COLO668 (cell line): ENCODE measurements around the gene RASSF8.

Experiments used
- DNase-seq: peaks from one replicate; lab custom pipeline; 2025; ENCODE audit not compliant: unreplicated experiment; lab: John Stamatoyannopoulos, UW

RASSF8 gene

DNA sequence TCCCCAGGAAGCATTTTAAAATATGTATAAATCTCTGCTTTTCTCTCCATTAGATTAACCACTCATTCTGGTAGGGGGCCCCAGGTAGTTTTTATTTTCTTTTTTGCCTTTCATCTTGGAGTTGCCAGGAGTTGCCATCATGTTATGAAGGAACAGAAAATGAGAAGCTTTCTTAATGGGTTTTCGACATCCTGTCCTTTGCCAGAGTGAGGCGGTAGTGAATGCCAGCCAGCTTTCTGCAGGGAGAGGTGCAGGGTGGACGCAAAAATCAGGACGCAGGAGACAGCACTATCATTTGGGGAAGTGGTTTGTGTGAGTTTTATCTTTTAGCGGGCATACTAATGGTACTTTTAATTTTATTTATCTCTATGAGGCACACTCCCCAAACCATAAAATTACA is 1.7 kb downstream of the RASSF8 start:
- no peak for DNase-seq

DNA sequence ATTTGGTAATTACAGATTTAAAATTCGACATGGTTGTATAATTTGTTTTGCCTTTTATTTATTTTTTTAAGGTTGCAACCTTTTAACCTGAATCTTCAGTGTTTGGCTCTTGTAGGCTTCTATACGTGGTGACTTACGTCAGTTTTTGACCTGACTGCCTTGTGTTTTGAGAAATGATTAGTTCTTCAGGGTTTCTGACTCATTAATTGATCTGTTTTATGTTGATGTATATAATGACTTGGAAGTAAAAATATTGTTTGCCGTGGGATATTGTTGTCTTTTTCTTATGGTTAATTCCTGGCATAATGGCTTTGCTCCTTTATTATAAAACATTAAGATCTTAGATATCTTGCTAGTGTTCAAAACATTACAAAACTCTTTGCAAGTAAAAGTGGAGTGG is 2.5 kb downstream of the RASSF8 start:
- DNase-seq = no peak

DNA sequence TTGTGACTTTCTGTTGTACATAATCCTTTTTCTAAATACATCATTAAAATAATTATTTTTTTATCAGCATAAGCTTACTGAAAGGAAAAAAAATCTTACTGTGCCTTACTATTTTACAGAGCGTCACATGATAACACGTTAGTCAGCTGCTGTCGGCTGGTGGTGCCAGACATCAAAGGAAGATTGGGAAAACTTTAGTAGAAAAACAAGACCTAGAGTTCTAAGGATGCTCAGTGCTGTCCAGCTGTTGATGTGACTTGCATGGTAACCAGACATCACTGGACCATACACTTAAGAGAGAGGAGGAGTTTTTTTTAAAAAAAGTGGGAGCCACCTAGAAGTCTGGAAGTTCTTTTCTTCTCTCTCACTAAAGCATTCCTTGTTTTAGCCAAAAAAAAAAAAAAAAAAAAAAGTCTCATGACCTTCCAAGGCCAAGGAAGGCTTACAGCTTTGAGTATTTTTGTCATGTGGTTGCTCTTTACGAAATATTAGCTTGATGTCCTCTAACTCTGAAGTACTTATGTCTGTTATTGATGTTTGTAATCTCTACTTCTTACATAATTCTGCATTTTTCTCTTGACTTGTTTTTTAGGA is 4.5 kb downstream of the RASSF8 start:
- DNase-seq = no peak

DNA sequence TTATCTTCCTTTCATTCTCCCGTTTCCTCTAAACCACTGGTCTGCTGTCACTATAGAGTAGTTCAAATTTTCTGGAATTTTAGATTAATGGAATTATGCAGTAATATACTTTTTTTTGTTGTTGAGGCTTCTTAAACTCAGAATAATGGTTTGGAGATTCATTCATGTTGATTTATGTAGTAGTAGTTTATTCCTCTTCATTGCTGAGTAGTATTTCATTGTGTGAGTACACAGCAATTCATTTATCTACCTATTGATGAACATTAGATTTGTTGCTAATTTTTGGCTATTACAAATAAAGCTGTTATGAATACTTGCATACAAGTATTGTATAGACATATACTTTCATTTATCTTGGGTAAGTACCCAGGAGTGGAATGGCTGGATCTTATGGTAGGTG is 7.2 kb downstream of the RASSF8 start:
- DNase-seq = no peak

DNA sequence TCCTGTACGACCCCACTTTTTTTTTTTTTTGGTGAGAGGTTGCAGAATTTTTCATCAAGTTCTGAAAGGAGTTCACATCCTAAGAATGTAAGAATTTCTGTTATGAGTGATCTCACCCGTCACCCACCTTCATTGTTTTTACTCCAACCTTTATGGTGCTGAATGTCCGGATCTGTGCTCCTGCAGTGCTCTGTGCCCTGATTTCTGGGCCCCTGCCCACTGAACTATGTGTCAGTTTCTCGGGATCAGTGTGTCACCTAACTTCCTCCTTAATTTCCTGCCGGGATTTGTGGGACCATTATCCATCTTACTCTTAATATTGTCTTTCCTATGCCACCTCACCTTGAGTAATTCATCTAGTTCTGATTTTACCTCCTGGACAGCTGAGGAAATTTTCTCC is 11.6 kb downstream of the RASSF8 start:
- no peak for DNase-seq

DNA sequence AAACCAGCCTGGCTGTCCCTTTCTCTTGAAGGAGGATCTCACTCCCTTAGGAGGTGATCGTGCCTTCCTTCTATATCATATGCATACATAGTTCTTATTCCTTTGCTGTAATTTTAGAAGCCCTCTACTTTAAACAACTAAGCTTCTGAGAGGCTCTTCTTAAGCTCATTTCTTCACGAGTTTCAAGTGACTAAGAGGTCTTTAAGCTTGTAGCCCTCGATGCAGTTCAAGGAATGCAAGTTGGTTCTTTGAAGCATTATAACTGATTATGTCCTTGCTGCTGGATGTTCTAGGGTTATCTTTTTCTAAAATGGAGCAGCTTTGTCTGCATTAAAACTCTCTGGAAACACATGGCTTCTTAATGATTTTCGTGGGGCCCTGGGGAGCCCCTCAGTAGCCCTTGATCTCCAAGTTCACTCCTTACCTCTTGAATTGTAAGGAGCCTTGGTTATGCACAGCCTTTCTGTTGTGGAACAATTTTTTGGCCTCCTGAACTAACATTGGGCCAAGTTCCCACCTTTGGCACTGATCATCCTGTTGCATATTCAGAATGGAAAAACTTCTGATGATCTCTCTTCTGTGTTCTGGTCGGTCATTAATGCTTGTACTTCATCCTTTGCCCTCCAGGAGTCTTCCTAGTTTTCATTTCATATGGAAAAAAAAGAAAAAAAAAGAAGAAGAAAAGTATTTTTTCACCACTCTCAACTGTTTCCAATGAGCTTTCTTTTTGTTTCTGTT is 12.6 kb downstream of the RASSF8 start:
- no peak for DNase-seq

DNA sequence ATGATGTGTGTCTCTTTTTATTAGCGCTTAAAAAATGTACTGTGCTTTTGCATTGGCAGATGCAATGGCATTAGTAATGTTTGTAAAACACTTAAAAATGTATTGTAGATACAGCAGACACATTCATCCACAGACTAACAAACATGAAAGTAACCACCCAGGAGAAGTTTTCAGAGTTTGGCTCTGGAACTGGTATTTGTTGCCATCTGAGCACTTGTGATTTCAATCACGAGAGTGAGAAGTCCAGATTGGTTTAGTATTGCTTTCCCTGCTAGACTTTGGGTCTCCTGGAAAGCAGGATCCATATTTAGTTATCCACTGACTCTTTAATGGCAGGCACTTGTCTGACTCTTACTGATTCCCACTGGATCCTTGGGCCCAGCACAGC is 13.2 kb downstream of the RASSF8 start:
- DNase-seq = no peak

DNA sequence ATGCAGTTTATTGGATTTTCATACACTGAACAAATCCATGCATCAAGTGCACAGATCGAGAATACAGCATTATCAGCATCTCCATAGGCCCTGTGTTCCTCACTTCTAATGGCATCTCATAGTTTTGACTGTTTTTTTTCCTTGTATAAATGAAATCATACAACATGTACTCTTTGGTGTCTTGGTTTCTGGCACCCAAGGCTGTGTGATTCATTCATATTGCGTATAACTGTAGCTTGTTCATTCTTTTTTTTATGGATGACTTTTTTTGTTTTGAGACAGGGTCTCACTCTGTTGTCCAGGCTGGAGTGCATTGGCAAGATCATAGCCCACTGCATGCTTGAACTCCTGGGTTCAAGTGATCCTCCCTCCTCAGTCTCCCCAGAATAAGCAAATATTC is 14.3 kb downstream of the RASSF8 start:
- DNase-seq = no peak

DNA sequence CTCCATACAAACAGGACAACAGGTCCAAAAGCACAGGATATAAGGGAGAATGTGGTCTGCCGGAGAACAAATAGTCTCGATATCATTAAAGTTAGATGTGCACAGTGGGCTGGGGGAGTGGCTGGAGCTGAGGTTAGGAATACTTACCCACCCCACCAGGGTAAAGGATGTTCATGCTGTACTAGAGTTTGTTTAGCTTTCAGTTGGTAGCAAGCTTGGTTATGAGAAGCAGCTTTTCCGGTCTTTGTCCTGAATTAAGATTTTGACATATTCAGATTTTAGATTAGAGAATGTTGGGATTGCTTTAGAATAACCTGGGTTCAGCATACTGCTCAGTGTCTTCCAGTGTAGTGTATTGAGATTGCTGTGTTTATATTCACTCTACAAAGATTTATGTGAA is 16.7 kb downstream of the RASSF8 start:
- DNase-seq = no peak

DNA sequence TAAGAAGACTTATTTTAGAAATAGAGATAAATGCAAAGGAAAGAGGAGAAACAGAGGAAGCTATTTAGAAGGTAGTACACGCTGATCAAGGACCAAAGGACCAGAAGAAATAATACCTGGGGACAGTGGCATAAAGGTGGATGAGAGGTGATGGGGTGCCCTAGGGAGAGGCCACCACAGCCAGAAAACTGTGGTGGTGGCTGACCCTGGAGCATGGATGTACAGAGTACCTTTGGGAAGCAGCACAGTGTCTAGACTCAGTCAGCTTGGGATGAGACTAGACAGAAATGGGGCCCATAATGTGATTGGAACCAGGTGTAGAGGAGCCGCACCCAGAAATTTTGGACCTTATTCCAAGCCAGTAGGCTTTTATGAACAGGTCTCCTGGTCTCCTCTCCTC is 17.2 kb downstream of the RASSF8 start:
- DNase-seq = no peak

DNA sequence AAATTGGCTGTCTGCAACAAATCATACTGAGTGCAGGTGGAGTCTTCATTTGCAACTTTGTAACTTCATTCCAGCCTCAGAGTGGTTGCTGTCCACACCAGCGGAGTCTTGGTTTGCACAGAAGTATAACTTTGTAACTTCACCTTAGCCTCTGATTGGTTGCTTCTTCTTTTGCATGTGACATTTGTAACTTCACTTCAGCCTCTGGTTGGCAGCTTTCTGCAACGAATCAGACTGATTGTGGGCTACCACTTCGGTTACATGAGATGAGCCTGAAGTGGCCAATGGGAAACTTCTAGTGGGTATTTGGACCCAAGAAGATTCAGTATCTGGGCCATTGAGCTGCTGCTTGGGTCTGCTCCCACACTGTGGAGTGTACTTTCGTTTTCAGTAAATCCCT is 17.8 kb downstream of the RASSF8 start:
- no peak for DNase-seq

DNA sequence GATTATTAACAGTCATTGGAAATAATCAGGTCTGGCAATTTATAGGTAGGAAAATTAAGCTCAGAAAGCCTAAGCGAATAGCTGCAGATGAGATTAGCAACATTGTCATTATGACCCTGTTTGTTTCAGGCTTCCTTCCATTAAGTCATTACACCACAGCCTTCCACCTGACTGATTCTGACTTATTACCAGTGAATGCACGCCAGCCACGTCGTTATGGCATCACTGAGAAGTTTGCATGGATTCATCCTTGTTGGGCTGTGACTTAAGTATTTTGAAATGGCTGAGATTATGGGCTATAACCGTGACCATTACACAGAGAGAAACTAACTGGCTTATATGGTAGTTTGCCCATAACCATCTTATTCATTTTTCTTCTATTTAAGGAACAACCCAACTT is 18.6 kb downstream of the RASSF8 start:
- DNase-seq = no peak

DNA sequence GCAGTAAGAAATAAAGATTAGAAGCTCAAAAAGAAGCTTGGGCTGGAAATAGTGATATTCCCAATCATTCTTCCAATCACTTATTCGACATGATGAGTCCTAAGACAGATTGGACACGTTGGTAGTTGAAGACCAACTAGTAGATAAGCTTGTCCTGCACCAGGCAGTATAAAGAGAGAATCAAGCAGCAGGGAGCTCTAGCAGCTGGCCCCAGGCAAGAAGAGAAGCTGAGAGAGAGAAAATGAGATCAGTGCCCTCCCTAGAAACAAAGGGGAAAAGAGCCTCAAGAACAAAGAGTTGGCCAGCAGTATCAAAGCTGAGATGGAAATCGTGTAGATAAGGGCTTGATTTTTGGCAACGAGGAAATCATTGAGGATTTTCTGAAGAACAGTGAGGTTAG is 20.6 kb downstream of the RASSF8 start:
- no peak for DNase-seq

DNA sequence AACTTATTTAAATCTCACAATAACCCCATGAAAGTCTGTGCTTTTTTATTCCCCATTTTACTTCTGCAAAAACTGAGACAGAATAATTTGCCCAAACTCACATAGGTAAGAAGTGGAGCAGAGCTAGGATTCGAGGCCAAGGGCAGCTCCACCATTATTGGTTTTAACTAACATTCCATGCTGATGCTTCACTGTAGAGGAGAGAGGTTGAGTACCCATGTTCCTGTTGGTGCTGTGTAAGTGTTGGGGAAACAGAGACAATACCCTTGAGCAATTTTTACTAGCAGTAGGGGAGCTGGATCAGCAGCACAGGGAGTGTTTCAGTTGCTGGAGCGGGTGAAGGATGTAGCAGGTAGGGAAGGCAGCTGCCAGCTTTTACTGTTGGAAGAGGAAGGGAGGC is 21.1 kb downstream of the RASSF8 start:
- DNase-seq = no peak

DNA sequence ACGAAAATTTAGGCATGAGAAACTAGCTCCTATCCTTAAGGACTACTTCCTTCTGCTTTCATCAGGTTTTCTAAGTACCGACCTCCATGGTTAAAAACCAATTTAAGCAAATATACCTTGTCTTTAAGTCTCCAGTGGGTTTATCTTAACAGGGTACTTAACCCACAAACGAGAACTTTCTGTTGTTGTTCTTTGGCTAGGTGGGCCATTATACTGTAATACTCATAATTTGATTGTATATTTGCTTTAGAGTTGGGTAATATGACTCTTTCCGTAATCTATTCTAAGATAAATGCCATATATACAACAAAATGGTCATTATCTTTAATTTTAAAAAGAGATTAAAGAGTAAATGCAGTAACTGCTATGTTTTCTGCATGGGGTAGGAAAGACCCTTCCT is 21.6 kb downstream of the RASSF8 start:
- DNase-seq = no peak

DNA sequence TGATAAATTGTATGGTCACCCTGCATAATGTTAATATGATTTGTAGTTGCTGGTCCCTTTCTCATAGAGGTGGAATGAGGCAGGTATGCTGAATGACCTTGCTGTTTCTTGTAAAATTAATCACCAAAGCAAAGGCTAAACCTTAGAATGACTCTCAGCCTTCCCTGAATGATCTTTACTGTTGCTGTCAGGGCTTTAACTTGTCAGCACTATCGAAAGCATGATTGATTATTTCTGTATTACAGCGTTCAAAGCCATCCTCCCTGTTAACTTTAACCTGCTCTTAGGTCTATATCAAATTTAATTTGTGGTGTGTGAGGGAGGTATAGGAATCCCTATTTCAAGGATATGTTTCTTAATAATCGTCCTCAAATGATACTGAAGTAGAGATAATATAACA is 23.1 kb downstream of the RASSF8 start:
- no peak for DNase-seq

DNA sequence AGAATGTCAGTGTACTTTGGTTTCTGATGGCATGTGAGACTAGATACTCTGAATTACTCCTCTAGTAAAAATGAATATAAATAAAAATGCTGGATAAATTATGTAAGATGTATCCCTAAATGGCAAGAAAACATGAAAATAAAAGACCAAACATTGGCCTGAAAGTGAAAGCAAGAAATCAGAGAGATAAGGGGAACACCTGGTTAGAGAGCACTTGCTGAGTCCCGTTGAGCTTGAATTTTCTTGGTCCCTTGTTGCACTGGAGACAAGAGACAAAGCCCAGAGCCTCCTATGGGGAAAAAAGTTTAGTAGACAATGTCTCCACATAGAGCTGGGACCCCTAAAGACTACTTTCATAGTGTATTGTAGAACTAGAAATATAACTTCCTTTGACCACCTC is 23.9 kb downstream of the RASSF8 start:
- DNase-seq = no peak

DNA sequence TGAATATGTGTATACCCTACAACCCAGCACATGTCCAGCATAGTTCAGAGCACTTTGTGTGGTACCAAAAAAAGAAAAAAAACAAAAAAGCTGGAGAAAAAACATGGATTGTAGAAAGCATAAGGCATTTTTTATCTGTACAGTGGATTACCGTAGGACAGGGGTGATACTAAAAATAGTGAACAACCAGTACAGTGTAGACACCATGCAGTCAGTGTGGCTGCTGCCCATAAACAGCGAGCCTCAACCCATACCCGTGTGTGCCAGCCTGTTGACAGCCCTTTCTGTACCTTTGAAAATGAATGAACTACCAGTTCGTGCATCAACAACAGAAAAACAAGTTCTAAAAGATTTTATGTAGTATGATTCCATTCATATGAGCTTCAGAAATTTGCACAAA is 25.1 kb downstream of the RASSF8 start:
- no peak for DNase-seq

DNA sequence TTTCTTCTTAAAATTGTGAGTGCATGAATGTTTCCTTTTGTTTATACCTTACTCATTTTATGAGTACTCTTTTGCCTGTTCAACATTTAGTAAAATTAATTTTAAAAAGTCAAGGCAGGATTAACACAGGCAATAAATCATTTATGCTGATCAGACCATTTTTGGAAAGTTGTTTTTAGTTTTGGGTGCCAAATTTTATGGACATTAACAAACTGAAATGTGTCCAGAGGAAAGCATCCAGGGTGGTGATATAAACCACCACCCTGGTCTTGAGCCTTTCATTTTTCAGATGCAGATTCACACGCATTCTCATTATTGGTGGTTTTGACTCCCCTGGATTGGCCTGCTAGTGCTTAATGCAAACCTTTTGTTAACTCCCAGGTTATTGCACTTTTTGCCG is 26.3 kb downstream of the RASSF8 start:
- no peak for DNase-seq

DNA sequence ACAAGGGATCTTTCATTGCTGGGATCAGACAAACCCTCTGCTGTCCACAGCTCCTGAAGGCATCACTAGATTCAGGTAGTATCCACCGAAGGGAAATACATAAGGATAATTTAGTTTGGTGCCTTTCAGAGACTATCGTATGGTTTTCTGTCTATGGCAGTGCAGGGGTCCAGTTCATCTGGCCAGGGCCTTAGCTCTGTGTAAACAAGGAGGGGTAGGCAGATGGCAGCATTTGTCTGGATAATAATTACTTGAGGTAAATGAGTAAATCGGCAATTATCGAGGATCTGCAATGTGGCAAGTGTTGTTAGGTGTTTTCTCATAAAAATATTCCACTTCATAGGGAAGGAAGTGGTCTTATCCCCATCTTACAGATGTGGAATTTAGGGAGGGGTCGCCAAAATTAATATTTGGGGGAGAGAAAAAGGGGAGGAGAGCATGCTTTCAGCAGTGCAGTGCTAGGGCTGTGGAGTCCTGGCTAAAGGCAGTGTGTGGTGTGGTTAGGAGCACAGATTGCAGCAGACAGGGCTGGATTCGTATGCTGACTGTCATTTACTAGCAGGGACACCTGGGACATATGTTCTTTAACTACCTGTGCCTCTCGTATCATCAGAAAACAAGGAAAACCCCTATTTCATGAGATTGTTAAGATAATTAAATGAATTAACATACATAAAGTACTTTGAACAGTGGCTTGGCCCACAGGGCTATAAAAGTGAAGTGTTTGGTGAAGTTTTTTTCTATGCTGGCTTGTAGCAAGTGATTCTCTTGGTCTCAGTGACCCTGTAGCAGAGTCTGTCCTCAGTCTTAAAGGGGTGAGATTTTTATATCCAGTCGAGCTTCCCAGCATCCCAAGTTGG is 27.1 kb downstream of the RASSF8 start:
- no peak for DNase-seq

DNA sequence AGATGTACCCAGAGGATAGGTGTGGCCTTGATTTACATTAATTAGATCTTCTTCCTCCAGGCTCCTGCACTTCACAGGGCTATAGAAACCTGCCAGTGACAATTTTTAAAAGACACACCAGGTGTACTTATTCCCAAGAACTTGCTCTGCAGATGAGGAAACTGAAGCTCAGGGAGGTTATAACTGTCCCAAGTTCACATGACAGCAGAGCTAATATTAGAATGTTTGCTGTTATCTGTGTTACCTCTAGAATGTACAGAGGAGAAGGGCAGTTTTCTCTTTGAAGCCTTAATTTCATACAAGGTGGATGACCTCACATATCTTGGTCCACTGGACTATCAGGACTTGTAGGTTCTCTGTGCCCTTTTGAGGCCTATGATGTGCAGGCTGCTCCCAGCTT is 27.7 kb downstream of the RASSF8 start:
- no peak for DNase-seq

DNA sequence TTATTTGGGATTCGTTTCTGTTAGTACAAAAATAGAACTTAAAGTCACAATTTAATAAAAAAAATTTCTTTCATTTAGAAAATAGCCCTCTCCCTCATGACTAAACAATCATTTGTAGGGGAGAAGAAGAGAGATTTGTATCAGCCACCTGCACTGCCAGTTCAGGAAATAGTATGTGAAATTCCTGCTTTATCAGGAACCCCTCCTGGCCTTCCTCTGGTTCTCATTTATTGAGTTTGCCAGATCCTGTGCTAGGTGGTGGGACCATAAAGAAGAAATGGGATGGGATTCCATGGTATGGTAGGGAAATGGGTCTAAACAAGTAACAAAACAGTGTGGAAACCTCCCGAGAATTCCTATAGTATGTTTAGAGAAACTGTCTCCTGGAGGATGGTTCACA is 30.0 kb downstream of the RASSF8 start:
- no peak for DNase-seq
